H9 (cell line): ENCODE data around the gene HOXA7. TPM values are rescaled to one million over a fixed set of nuclear protein-coding genes. Genes with fewer than 3 reads are reported as not detected.

Source experiments
- DNase-seq: peaks from one replicate; pipeline ENCODE4 v3.0.0-alpha.2; 2017
- H2AFZ ChIP-seq: one replicate; pipeline ENCODE4 v1.6.1; 2013; ENCODE audit warnings: mild to moderate bottlenecking, low read length, control low read depth, moderate library complexity
- H2AK5ac ChIP-seq: 2 replicates; pipeline ENCODE4 v1.6.1; 2013; ENCODE audit warnings: low read length, control low read depth, mixed read lengths; ENCODE audit not compliant: insufficient read length
- H2BK120ac ChIP-seq: one replicate; pipeline ENCODE4 v1.6.1; 2013; ENCODE audit warnings: low read depth, mild to moderate bottlenecking, low read length, control low read depth, inconsistent platforms; ENCODE audit not compliant: poor library complexity, severe bottlenecking
- H2BK12ac ChIP-seq: 2 replicates; pipeline ENCODE4 v1.6.1; 2013; ENCODE audit warnings: low read length, control low read depth, mixed read lengths, low read depth; ENCODE audit not compliant: insufficient read length
- H2BK15ac ChIP-seq: 2 replicates; pipeline ENCODE4 v1.6.1; 2013; ENCODE audit warnings: low read depth, low read length, control low read depth
- H2BK20ac ChIP-seq: one replicate; pipeline ENCODE4 v1.6.1; 2013; ENCODE audit warnings: low read depth, mild to moderate bottlenecking, low read length, control low read depth, inconsistent platforms; ENCODE audit not compliant: poor library complexity, severe bottlenecking
- H2BK5ac ChIP-seq: 2 replicates; pipeline ENCODE4 v1.6.1; 2013; ENCODE audit warnings: low read length, control low read depth, mixed read lengths; ENCODE audit not compliant: insufficient read length
- H3K14ac ChIP-seq: 2 replicates; pipeline ENCODE4 v1.6.1; 2013; ENCODE audit warnings: low read length, control low read depth; ENCODE audit not compliant: insufficient read depth
- H3K18ac ChIP-seq: 2 replicates; pipeline ENCODE4 v1.6.1; 2013; ENCODE audit warnings: low read depth, mild to moderate bottlenecking, mixed read lengths, low read length, control low read depth; ENCODE audit not compliant: insufficient read length
- H3K23ac ChIP-seq: 2 replicates; pipeline ENCODE4 v1.6.1; 2013; ENCODE audit warnings: low read length, control low read depth, mixed read lengths, low read depth; ENCODE audit not compliant: insufficient read length
- H3K23me2 ChIP-seq: 2 replicates; pipeline ENCODE4 v1.6.1; 2013; ENCODE audit warnings: low read depth, mild to moderate bottlenecking, mixed read lengths, low read length, control low read depth; ENCODE audit not compliant: insufficient read length, poor library complexity, severe bottlenecking
- H3K27ac ChIP-seq: 2 replicates; pipeline ENCODE4 v1.5.1; 2013; ENCODE audit warnings: low read length, control low read depth, mixed read lengths, low read depth; ENCODE audit not compliant: insufficient read length
- H3K27me3 ChIP-seq: 2 replicates; pipeline ENCODE4 v1.6.1; 2013; ENCODE audit warnings: low read length, control low read depth, inconsistent platforms; ENCODE audit not compliant: insufficient read depth
- H3K4ac ChIP-seq: 2 replicates; pipeline ENCODE4 v1.6.1; 2013; ENCODE audit warnings: low read depth, mild to moderate bottlenecking, control low read depth, inconsistent platforms, low read length, moderate library complexity
- H3K4me1 ChIP-seq: 2 replicates; pipeline ENCODE4 v1.6.1; 2013; ENCODE audit warnings: low read length, control low read depth, inconsistent platforms; ENCODE audit not compliant: insufficient read depth
- H3K4me2 ChIP-seq: 2 replicates; pipeline ENCODE4 v1.6.1; 2013; ENCODE audit warnings: low read length, control low read depth, mixed read lengths; ENCODE audit not compliant: insufficient read length, insufficient read depth
- H3K56ac ChIP-seq: 2 replicates; pipeline ENCODE4 v1.6.1; 2013; ENCODE audit warnings: low read depth, mild to moderate bottlenecking, mixed read lengths, low read length, control low read depth; ENCODE audit not compliant: insufficient read length
- H3K79me1 ChIP-seq: 2 replicates; pipeline ENCODE4 v1.6.1; 2013; ENCODE audit warnings: low read depth, mild to moderate bottlenecking, moderate library complexity, low read length, control low read depth, inconsistent platforms; ENCODE audit not compliant: insufficient read depth, poor library complexity, severe bottlenecking
- H3K79me2 ChIP-seq: 2 replicates; pipeline ENCODE4 v1.6.1; 2013; ENCODE audit warnings: low read length, control low read depth, inconsistent platforms; ENCODE audit not compliant: insufficient read depth
- H3K9ac ChIP-seq: 2 replicates; pipeline ENCODE4 v1.6.1; 2013; ENCODE audit warnings: low read length, control low read depth, mixed read lengths; ENCODE audit not compliant: insufficient read length; ENCODE audit errors: extremely low read depth
- H3K9me3 ChIP-seq: one replicate; pipeline ENCODE4 v1.6.1; 2013; ENCODE audit warnings: low read depth, low read length, inconsistent platforms; ENCODE audit not compliant: control insufficient read depth
- H3T11ph ChIP-seq: one replicate; pipeline ENCODE4 v1.6.1; 2013; ENCODE audit warnings: mild to moderate bottlenecking, low read length, control low read depth, inconsistent platforms
- H4K20me1 ChIP-seq: one replicate; pipeline ENCODE4 v1.6.1; 2013; ENCODE audit not compliant: control insufficient read depth, insufficient read length, insufficient read depth
- H4K5ac ChIP-seq: 2 replicates; pipeline ENCODE4 v1.6.1; 2013; ENCODE audit warnings: low read depth, mild to moderate bottlenecking, mixed read lengths, low read length, control low read depth; ENCODE audit not compliant: insufficient read length
- H4K8ac ChIP-seq: replicated peaks from 2 replicates; pipeline ENCODE4 v1.6.1; 2013; ENCODE audit warnings: low read length, control low read depth, mixed read lengths, low read depth; ENCODE audit not compliant: insufficient read length
- H4K91ac ChIP-seq: 2 replicates; pipeline ENCODE4 v1.6.1; 2013; ENCODE audit warnings: low read depth, mild to moderate bottlenecking, moderate library complexity, mixed read lengths, low read length, control low read depth; ENCODE audit not compliant: insufficient read length
- H3K27ac Mint-ChIP-seq, 3 experiments: 2 replicates in 2 of 3; 3 replicates in 1 of 3; pipeline ENCODE4 v1.8.0; 2020 to 2021; ENCODE audit warnings: mixed read lengths in 3 of 3, mild to moderate bottlenecking in 1 of 3, moderate library complexity in 1 of 3
- H3K27me3 Mint-ChIP-seq: 2 replicates; pipeline ENCODE4 v1.8.0; 2021; ENCODE audit warnings: low read depth, mild to moderate bottlenecking, moderate library complexity, mixed read lengths
- H3K36me3 Mint-ChIP-seq, 3 experiments: 2 replicates in 2 of 3; 3 replicates in 1 of 3; pipeline ENCODE4 v1.8.0; 2020 to 2021; ENCODE audit warnings: low read depth in 3 of 3, mixed read lengths in 3 of 3; ENCODE audit not compliant: insufficient read depth in 1 of 3
- H3K4me1 Mint-ChIP-seq, 2 experiments: 2 replicates each; pipeline ENCODE4 v1.8.0; 2020; ENCODE audit warnings: mixed read lengths in 2 of 2
- H3K4me3 Mint-ChIP-seq, 2 experiments: 2 replicates in 1 of 2; 3 replicates in 1 of 2; pipeline ENCODE4 v1.8.0; 2020 to 2021; ENCODE audit warnings: mild to moderate bottlenecking in 2 of 2, mixed read lengths in 2 of 2, moderate library complexity in 1 of 2
- H3K9me3 Mint-ChIP-seq, 2 experiments: 2 replicates in 1 of 2; 3 replicates in 1 of 2; pipeline ENCODE4 v1.8.0; 2020; ENCODE audit warnings: mild to moderate bottlenecking in 2 of 2, mixed read lengths in 2 of 2, moderate library complexity in 1 of 2
- WGBS: extraction: QIAGEN DNeasy Blood & Tissue Kit; methylation state at CpG from one replicate; pipeline ENCODE4 v1.1.7; 2013; ENCODE audit warnings: missing lambda C conversion rate, low lambda C conversion rate, mixed read lengths; ENCODE audit not compliant: insufficient read length; ENCODE audit errors: extremely low coverage; 5-methylcytosine and 5-hydroxymethylcytosine counted together
- total RNA-seq: library from RNA; stranded (reverse); gene quantifications from 2 replicates; pipeline ENCODE4 v1.2.1, GENCODE V29; 2021
- TF ChIP-seq, protein P1 (sequence below): fragments of 200-600 bp; sonication (generic); conservative IDR thresholded peaks from 3 replicates; pipeline ENCODE4 v1.8.0; 2021; ENCODE audit warnings: antibody characterized with exemption, mild to moderate bottlenecking

Gene HOXA7
- total RNA-seq, 1 experiment from 2014 or later, result not detected

GRCh38 chr7:27175626-27176523 lies 19.4 kb upstream of the HOXA7 start:
- H3K9me3 Mint-ChIP-seq, result peaks cover 6 to 23% of the 10 kb centered on the region in 2 experiments; a peak in 4 of 5 replicates

More at GRCh38 chr7:27175626-27176523, 19.4 kb upstream of the HOXA7 start:
- Mint-ChIP-seq H3K4me1 (peaks cover 3 to 9% of the 10 kb centered on the region in 2 experiments), H3K27me3 (peaks cover 98% of the 10 kb centered on the region), H3K4me3 (no peak overlapping the region), H3K27ac (no peak overlapping the region), H3K36me3 (no peaks in the 10 kb centered on the region; a peak in 2 of 7 replicates)
- Histone ChIP-seq H3K9me3 (no peaks in the 10 kb centered on the region), H3K79me2 (no peaks in the 10 kb centered on the region), H3K9ac (no peak overlapping the region), H2BK15ac (no peak overlapping the region; the same call in 1 of the 2 replicates), H3K79me1 (no peaks in the 10 kb centered on the region), H2BK120ac (no peak overlapping the region), H3K14ac (no peak overlapping the region), H3K18ac (no peak overlapping the region), H4K91ac (no peak overlapping the region), H3K23me2 (no peaks in the 10 kb centered on the region), H3K4me2 (no peak overlapping the region), H2AFZ (no peak overlapping the region), H3K23ac (no peak overlapping the region), H4K8ac (no peak overlapping the region), H3K4me1 (no peaks in the 10 kb centered on the region), H3T11ph (no peak overlapping the region), H2BK20ac (no peak overlapping the region), H3K4ac (no peak overlapping the region), H3K27ac (no peak overlapping the region), H2AK5ac (no peak overlapping the region), H4K20me1 (no peaks in the 10 kb centered on the region), H2BK12ac (no peak overlapping the region), H2BK5ac (no peak overlapping the region), H3K27me3 (peaks cover 99% of the 10 kb centered on the region), H3K56ac (no peak overlapping the region), H4K5ac (no peak overlapping the region)
- TF ChIP-seq, protein P1, sequence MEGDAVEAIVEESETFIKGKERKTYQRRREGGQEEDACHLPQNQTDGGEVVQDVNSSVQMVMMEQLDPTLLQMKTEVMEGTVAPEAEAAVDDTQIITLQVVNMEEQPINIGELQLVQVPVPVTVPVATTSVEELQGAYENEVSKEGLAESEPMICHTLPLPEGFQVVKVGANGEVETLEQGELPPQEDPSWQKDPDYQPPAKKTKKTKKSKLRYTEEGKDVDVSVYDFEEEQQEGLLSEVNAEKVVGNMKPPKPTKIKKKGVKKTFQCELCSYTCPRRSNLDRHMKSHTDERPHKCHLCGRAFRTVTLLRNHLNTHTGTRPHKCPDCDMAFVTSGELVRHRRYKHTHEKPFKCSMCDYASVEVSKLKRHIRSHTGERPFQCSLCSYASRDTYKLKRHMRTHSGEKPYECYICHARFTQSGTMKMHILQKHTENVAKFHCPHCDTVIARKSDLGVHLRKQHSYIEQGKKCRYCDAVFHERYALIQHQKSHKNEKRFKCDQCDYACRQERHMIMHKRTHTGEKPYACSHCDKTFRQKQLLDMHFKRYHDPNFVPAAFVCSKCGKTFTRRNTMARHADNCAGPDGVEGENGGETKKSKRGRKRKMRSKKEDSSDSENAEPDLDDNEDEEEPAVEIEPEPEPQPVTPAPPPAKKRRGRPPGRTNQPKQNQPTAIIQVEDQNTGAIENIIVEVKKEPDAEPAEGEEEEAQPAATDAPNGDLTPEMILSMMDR, result no peak
- DNase-seq, result peak; percentile 55
- WGBS, result no CpG with 5 or more reads among the region's 40 CpGs
